Measurements from ENCODE around the gene MIDN.
A peak's percentile ranks its signal among the peaks of the same experiment; 100 is the strongest.

Gene MIDN

DNA sequence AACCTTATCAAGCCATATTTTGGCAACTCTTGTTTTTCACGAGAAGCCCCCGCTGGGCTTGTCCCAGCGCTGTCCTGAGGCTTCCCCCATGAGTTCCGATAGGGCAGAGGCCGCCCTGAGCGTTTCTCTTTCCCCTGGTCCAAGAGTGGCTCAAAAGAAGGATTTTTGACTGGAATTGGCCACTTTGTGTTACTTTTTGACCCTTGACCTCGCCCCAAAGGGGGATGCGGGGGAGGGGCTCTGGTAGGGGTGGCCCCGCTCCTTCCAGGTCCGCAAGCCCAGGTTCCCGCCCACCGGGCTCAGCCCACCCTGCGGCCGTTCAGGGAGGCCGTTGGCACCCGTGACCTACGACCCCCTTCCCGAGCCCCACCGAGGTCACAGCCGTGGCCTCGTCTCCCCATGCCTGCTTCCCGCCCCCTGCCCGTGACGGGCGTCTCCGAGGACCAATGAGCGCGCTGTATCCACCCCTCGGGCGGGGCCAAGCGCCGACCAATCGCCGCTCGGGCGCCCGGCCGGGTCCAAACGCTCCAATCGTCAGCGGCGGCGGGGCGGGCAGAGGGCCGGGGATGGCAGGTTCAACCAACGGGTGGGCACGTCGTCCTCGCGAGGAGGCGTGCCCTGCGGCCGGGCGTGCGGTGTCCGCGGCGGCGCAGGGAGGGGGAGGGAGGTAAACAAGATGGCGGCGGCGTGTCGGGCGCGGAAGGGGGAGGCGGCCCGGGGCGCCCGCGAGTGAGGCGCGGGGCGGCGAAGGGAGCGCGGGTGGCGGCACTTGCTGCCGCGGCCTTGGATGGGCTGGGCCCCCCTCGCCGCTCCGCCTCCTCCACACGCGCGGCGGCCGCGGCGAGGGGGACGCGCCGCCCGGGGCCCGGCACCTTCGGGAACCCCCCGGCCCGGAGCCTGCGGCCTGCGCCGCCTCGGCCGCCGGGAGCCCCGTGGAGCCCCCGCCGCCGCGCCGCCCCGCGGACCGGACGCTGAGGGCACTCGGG is 43.0 kb upstream of the MIDN start, which contains the start of gene STK11 (continued):
- TF ChIP-seq, protein P1, sequence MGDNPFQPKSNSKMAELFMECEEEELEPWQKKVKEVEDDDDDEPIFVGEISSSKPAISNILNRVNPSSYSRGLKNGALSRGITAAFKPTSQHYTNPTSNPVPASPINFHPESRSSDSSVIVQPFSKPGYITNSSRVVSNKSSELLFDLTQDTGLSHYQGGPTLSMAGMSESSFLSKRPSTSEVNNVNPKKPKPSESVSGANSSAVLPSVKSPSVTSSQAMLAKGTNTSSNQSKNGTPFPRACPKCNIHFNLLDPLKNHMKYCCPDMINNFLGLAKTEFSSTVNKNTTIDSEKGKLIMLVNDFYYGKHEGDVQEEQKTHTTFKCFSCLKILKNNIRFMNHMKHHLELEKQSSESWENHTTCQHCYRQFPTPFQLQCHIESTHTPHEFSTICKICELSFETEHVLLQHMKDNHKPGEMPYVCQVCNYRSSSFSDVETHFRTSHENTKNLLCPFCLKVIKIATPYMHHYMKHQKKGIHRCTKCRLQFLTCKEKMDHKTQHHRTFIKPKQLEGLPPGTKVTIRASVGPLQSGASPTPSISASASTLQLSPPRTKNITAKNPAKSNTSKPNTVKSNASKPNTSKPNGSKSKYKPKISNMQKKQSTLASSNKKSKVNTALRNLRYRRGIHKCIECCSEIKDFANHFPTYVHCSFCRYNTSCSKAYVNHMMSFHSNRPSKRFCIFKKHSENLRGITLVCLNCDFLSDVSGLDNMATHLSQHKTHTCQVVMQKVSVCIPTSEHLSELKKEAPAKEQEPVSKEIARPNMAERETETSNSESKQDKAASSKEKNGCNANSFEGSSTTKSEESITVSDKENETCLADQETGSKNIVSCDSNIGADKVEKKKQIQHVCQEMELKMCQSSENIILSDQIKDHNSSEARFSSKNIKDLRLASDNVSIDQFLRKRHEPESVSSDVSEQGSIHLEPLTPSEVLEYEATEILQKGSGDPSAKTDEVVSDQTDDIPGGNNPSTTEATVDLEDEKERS (tag by site-specific recombination; IDR thresholded peaks at IDR 0.05) = no peak
- TF ChIP-seq ZNF521 (tag by site-specific recombination; IDR thresholded peaks at IDR 0.05) (no peak), ZNF768 (tag by site-specific recombination; IDR thresholded peaks at IDR 0.05) (no peak), ZNF747 (tag by site-specific recombination; IDR thresholded peaks at IDR 0.05) (no peak), ZNF335 (tag by site-specific recombination; conservative IDR thresholded peaks at IDR 0.05) (peak; percentile 78), ZEB2 (tag by site-specific recombination; IDR thresholded peaks at IDR 0.05) (peak; percentile 78), ZNF660 (tag by site-specific recombination; IDR thresholded peaks at IDR 0.05) (peak; percentile 11; the same call in 1 of the 2 replicates), ZNF19 (tag by site-specific recombination; IDR thresholded peaks at IDR 0.05; ENCODE audit: low read depth) (no peak), ZNF391 (tag by site-specific recombination; IDR thresholded peaks at IDR 0.05; ENCODE audit: borderline replicate concordance, low read depth) (peak; percentile 51; the same call in 1 of the 2 replicates), ZSCAN30 (tag by site-specific recombination; IDR thresholded peaks at IDR 0.05) (0 out of 2 replicates have a peak, but pooled peaks have one; percentile 43), ZNF23 (tag by site-specific recombination; IDR thresholded peaks at IDR 0.05; ENCODE audit: borderline replicate concordance) (no peak), OVOL3 (tag by site-specific recombination; IDR thresholded peaks at IDR 0.05) (no peak), ZNF518A (tag by site-specific recombination; conservative IDR thresholded peaks at IDR 0.05; ENCODE audit: low read depth) (no peak), BCL11B (tag by site-specific recombination; IDR thresholded peaks at IDR 0.05; ENCODE audit: low read depth) (peak; percentile 99), ZNF280C (tag by site-specific recombination; IDR thresholded peaks at IDR 0.05) (no peak), ZNF76 (tag by site-specific recombination; IDR thresholded peaks at IDR 0.05; ENCODE audit: borderline replicate concordance, low read depth) (0 out of 2 replicates have a peak, but pooled peaks have one; percentile 37), ZFHX2 (tag by site-specific recombination; conservative IDR thresholded peaks at IDR 0.05) (0 out of 2 replicates have a peak, but pooled peaks have one; percentile 4), KLF1 (tag by site-specific recombination; IDR thresholded peaks at IDR 0.05) (peak; percentile 43), ZNF510 (tag by site-specific recombination; IDR thresholded peaks at IDR 0.05; ENCODE audit: insufficient replicate concordance) (no peak)
- TF ChIP-seq, protein P2, sequence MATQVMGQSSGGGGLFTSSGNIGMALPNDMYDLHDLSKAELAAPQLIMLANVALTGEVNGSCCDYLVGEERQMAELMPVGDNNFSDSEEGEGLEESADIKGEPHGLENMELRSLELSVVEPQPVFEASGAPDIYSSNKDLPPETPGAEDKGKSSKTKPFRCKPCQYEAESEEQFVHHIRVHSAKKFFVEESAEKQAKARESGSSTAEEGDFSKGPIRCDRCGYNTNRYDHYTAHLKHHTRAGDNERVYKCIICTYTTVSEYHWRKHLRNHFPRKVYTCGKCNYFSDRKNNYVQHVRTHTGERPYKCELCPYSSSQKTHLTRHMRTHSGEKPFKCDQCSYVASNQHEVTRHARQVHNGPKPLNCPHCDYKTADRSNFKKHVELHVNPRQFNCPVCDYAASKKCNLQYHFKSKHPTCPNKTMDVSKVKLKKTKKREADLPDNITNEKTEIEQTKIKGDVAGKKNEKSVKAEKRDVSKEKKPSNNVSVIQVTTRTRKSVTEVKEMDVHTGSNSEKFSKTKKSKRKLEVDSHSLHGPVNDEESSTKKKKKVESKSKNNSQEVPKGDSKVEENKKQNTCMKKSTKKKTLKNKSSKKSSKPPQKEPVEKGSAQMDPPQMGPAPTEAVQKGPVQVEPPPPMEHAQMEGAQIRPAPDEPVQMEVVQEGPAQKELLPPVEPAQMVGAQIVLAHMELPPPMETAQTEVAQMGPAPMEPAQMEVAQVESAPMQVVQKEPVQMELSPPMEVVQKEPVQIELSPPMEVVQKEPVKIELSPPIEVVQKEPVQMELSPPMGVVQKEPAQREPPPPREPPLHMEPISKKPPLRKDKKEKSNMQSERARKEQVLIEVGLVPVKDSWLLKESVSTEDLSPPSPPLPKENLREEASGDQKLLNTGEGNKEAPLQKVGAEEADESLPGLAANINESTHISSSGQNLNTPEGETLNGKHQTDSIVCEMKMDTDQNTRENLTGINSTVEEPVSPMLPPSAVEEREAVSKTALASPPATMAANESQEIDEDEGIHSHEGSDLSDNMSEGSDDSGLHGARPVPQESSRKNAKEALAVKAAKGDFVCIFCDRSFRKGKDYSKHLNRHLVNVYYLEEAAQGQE (tag by site-specific recombination; IDR thresholded peaks at IDR 0.05) = no peak
- TF ChIP-seq, protein P3, sequence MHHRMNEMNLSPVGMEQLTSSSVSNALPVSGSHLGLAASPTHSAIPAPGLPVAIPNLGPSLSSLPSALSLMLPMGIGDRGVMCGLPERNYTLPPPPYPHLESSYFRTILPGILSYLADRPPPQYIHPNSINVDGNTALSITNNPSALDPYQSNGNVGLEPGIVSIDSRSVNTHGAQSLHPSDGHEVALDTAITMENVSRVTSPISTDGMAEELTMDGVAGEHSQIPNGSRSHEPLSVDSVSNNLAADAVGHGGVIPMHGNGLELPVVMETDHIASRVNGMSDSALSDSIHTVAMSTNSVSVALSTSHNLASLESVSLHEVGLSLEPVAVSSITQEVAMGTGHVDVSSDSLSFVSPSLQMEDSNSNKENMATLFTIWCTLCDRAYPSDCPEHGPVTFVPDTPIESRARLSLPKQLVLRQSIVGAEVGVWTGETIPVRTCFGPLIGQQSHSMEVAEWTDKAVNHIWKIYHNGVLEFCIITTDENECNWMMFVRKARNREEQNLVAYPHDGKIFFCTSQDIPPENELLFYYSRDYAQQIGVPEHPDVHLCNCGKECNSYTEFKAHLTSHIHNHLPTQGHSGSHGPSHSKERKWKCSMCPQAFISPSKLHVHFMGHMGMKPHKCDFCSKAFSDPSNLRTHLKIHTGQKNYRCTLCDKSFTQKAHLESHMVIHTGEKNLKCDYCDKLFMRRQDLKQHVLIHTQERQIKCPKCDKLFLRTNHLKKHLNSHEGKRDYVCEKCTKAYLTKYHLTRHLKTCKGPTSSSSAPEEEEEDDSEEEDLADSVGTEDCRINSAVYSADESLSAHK (tag by site-specific recombination; IDR thresholded peaks at IDR 0.05) = peak; percentile 22; the same call in 1 of the 2 replicates
